Ovary (tissue), 9 donors: ENCODE data around the gene CPA1. TPM values are rescaled to one million over a fixed set of nuclear protein-coding genes. Genes with fewer than 3 reads are reported as not detected.

Experiments
- DNase-seq, 5 donors: peaks; one replicate each; pipeline ENCODE4 v3.0.0-alpha.2; 2019 to 2020
- H3K27ac ChIP-seq, 2 donors: fragments of 200-600 bp; one replicate each; pipeline versions ENCODE4 v1.5.1 to v1.8.0; 2019 to 2022
- H3K27me3 ChIP-seq: fragments of 200-600 bp; one replicate; pipeline ENCODE4 v1.8.0; 2022
- H3K36me3 ChIP-seq: fragments of 200-600 bp; sonication (generic); one replicate; pipeline ENCODE4 v1.5.1; 2019
- H3K4me1 ChIP-seq: one replicate; pipeline ENCODE4 v1.8.1; 2013; ENCODE audit warnings: mild to moderate bottlenecking, moderate library complexity; ENCODE audit not compliant: insufficient read depth
- H3K4me3 ChIP-seq: fragments of 200-600 bp; sonication (generic); one replicate; pipeline ENCODE4 v1.5.1; 2017
- H3K9me3 ChIP-seq, 2 donors: fragments of 200-600 bp in 1 of 2; sonication (generic) in 1 of 2; one replicate each; pipeline versions ENCODE4 v1.5.1 to v1.8.1; 2013 to 2019; ENCODE audit warnings: mild to moderate bottlenecking in 1 of 2, moderate library complexity in 1 of 2
- EP300 ChIP-seq: sonication (generic); formaldehyde crosslinking; IDR thresholded peaks from one replicate; pipeline ENCODE4 v1.6.1; 2017; ENCODE audit warnings: antibody characterized with exemption
- POLR2A ChIP-seq: fragments of 450-650 bp; IDR thresholded peaks from one replicate; pipeline ENCODE4 v1.6.1; 2017; ENCODE audit warnings: antibody characterized with exemption, mild to moderate bottlenecking, moderate library complexity
- whole genome bisulfite sequencing, 3 donors: extraction: QIAGEN DNeasy Blood & Tissue Kit in 1 of 3; methylation state at CpG; one replicate each; pipeline versions ENCODE4 v1.1.5 to v1.1.7; 2013 to 2017; 5-methylcytosine and 5-hydroxymethylcytosine counted together
- intact Hi-C, 4 donors: fragments of 100-400 bp; cut with DNase I; formaldehyde crosslinking; loops; one replicate each; pipeline versions ENCODE4 v1.11.0 to v1.15.1; 2022 to 2023
- polyA plus RNA-seq, 2 donors: library from polyadenylated mRNA; stranded (reverse); fragments of 200-250 nt in 1 of 2; fragments of 350-450 nt in 1 of 2; fragmentation: Illumina TruSeq in 1 of 2; extraction: RNeasy Lipid Tissue Mini Kit (QIAGEN cat#74804) in 1 of 2; gene quantifications; one replicate each; pipeline ENCODE4 v1.2.3, GENCODE V29; 2013 to 2014
- total RNA-seq, 7 donors: library from RNA; depleted of rRNA in 2 of 7; stranded (reverse); fragments of >200 nt in 2 of 7; fragmentation: NEBNext Ultra II Directional in 3 of 7; extraction: Animal tissue kit (Norgen Biotek cat#: 25700) in 3 of 7; gene quantifications; one replicate each; pipeline versions ENCODE4 v1.1.0 to v1.2.4, GENCODE V29; 2016 to 2023
- TF ChIP-seq, protein P1 (sequence below), 3 donors: fragments of 450-650 bp in 2 of 3; fragments of 200-600 bp in 1 of 3; IDR thresholded peaks; one replicate each; pipeline versions ENCODE4 v1.5.1 to v1.8.0; 2016 to 2022; ENCODE audit warnings: antibody characterized with exemption in 3 of 3, mild to moderate bottlenecking in 1 of 3
- donor health status: DM: no; HTN: no; CAD: no; lungs with moderate emphysema.
- donor health status: DM: no; HTN: no; CAD: no.
- donor health status: Bipolar disorder and iron deficiency.
- donor health status: DM: yes; HTN: yes; CAD: no.
- donor health status: DM: no; HTN: no; CAD: no.
- donor health status: DM: yes; HTN: yes; CAD: no.

The CPA1 gene
- total and polyA plus RNA-seq, 9 donors = 0.31 to 32.4 (median 1.9) TPM; not detected in 2

DNA sequence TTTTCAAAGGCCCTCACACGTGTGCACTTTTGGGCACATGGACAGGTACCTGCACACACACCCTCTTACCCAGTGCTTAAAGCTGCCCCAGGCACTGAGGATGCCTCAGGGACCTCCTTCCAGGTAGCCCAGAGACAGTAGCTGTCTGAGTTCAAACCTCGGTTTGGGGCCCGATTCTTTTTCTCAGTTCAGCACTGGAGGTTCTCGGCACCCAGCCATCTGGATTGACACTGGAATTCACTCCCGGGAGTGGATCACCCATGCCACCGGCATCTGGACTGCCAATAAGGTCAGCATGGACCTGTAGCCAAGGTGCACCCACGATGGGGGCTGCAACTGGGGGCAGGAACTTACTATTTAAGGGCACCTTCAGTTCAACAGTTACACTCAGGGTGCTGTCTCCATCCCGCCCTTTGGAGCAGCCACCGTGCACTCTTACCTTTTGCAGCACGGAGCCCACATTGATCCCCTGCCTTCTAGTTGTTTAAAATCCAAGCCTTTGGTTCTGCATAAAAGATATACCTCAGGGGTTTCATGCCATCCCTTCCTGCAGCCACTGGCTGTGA lies 18.0 kb upstream of the CPA1 start:
- intact Hi-C loops = no loop called here
- Histone ChIP-seq H3K36me3 (no peaks in the 10 kb centered on the region), H3K27me3 (no peaks in the 10 kb centered on the region), H3K4me3 (no peak overlapping the region), H3K9me3 (no peaks in the 10 kb centered on the region), H3K4me1 (peaks cover 5% of the 10 kb centered on the region), H3K27ac (no peak overlapping the region)
- DNase-seq = no peak
- TF ChIP-seq EP300 (no peak), POLR2A (no peak)
- TF ChIP-seq, protein P1, sequence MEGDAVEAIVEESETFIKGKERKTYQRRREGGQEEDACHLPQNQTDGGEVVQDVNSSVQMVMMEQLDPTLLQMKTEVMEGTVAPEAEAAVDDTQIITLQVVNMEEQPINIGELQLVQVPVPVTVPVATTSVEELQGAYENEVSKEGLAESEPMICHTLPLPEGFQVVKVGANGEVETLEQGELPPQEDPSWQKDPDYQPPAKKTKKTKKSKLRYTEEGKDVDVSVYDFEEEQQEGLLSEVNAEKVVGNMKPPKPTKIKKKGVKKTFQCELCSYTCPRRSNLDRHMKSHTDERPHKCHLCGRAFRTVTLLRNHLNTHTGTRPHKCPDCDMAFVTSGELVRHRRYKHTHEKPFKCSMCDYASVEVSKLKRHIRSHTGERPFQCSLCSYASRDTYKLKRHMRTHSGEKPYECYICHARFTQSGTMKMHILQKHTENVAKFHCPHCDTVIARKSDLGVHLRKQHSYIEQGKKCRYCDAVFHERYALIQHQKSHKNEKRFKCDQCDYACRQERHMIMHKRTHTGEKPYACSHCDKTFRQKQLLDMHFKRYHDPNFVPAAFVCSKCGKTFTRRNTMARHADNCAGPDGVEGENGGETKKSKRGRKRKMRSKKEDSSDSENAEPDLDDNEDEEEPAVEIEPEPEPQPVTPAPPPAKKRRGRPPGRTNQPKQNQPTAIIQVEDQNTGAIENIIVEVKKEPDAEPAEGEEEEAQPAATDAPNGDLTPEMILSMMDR (IDR thresholded peaks at IDR 0.05) = no peak
- 94 to 97% (median 94%) methylated on average over 10 of the region's 10 CpGs for whole genome bisulfite sequencing, 3 donors

DNA sequence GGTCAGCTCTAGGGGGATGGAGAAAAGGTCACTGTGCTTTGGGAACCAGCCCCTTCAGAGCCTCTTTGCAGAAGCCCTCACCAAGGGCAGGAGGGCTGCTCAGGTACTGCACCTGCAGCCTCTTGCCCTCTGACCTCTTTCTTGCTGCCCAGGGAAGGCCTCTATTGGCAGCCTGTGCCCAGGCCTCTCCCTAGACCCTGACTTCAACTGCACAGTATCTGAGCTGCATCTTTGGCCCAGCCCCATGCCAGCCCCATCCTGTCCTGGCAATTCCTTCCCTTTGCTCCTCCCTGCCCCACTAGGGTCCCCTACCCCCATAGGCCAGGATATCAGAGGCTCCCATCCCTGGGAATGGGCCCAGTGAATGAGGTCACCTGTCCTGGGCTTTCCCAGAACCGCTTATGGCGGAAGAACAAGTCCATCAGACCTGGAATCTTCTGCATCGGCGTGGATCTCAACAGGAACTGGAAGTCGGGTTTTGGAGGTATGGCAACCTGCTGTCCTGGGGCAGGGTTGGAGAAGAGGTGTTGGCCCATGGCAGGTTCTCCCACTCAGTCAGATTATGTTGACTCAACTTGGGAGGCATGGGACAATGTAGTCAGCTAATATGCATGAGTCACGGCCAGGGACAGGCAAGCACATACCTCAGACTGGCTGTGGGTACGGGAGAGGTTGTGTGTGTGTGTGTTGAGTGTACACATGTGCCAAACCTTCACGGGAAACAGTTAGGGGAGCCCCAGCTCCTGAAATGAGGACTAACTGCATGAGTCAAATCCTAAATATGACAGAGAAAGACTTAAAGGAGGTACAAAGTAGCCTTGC lies 17.1 kb upstream of the CPA1 start:
- Histone ChIP-seq H3K36me3 (no peaks in the 10 kb centered on the region), H3K4me3 (no peak overlapping the region), H3K27ac (no peak overlapping the region), H3K27me3 (no peaks in the 10 kb centered on the region), H3K4me1 (peaks cover 5% of the 10 kb centered on the region), H3K9me3 (no peaks in the 10 kb centered on the region)
- intact Hi-C loops = no loop called here
- WGBS, 3 donors = 74 to 86% (median 82%) methylated on average over 8 of the region's 8 CpGs
- TF ChIP-seq POLR2A = no peak
- no peak for DNase-seq

DNA sequence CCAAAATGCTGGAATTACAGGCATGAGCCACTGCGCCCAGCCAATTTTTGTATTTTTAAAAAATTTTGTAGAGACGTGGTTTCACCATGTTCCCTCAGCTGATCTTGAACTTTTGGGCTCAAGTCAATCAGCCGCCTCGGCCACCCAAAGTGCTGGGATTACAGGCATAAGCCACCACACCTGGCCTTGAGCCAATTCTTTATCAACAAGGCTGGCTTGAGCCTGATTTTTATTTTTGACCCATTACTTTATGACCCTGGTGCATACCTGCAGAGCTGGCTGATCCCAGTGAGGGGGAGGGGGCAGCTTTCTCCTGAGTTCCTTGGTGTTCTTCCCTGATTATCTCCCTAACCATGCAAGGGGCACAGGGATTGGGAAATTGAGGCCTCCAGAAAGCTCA lies 15.8 kb upstream of the CPA1 start:
- intact Hi-C loops = loop anchor here in 1 of 4 donors (2.0 kb wide), 1 partner anchor 36 kb away; no protein-coding TSS in a partner anchor
- H3K36me3 ChIP-seq = no peaks in the 10 kb centered on the region
- H3K27me3 ChIP-seq = no peaks in the 10 kb centered on the region
- peak overlapping the region; percentile 58 to 65 for H3K27ac ChIP-seq
- H3K9me3 ChIP-seq = no peaks in the 10 kb centered on the region
- no peak overlapping the region for H3K4me3 ChIP-seq
- no peak for DNase-seq
- peaks cover 11% of the 10 kb centered on the region for H3K4me1 ChIP-seq
- WGBS, 3 donors = 90 to 93% (median 93%) methylated on average over 4 of the region's 4 CpGs
- TF ChIP-seq, protein P1 (IDR thresholded peaks at IDR 0.05) = no peak
- no peak for TF ChIP-seq POLR2A
- no peak for TF ChIP-seq EP300

DNA sequence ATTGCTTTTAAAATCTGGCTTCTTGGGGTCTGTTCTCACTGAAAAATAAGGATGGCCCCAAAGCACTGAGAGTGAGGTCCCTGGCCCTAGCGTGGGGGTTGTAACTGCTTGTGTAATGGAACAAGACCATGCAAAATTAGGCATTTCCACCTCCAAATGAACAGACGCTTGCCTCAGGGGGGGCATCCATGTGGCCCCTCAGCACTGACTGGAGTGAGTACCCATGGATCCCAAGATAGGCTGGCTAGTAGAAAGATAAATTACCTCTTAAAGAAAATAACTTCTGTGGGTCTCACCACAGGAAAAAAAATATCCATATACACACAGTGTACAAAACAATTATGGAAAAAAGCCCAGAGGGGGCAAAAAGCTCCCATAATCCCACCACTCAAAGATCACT lies 15.2 kb upstream of the CPA1 start:
- peak in 1 of 5 donors; percentile 46 for DNase-seq
- Histone ChIP-seq H3K27me3 (no peaks in the 10 kb centered on the region), H3K4me1 (peaks cover 13% of the 10 kb centered on the region), H3K4me3 (no peak overlapping the region), H3K36me3 (no peaks in the 10 kb centered on the region), H3K27ac (peak overlapping the region; percentile 58 to 65), H3K9me3 (no peaks in the 10 kb centered on the region)
- 43 to 63% (median 57%) methylated on average over 2 of the region's 2 CpGs for WGBS, 3 donors
- intact Hi-C loops = loop anchor here in 1 of 4 donors (2.0 kb wide), 1 partner anchor 36 kb away; no protein-coding TSS in a partner anchor
- no peak for TF ChIP-seq POLR2A
- TF ChIP-seq, protein P1 (IDR thresholded peaks at IDR 0.05) = no peak
